ENCODE data around the gene CBR4. TPM values are rescaled to one million over a fixed set of nuclear protein-coding genes. Genes with fewer than 3 reads are reported as not detected.
"Not testable (repeated sequence)": the region's sequence is repeated elsewhere in the genome, so short reads cannot be mapped to it uniquely, and the experiment has no call there.

The CBR4 gene
- 10.5 and 12.7 TPM in 2 replicates for total RNA-seq

DNA sequence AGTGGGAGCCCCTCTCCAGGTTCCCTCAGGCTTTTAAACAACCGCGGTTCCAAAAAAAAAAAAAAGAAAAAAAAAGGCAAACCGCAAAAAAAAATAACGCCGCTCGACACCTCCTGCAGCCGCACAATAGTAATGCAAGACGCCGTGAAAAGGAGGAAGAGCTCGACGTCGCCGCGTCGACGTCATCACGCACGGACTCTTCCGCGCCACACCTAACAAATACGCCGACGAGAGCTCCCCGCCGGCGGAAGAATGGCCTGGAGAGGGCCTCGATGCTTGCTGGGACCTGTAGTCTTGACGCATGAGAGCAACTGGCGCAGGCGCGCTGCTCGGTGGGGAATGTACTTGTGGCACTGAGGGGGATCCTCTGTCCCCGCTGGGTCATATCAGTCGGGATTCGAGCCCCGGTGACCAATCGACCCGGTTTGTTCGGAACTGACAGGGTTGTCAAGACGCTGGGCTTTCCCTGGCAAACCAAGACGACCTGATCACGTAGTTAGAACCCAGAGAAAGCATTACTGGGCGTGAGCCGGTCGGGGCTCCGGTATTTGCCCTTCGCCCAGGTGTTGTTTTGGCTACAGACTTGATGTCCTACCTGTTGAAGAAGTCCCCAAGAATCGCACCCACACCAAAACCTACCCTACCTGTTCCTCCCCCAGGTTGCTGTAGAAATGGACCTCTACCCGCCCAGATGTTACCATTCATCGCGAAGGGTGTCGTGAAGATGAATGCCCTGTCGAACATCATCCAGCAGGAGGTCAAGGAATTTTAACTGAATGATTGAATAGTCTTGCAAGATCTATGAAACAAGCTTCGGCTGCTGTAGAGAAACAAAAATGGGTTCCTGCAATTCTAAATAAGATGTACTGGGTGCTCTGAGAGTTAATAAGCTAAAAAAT is at the start of gene CBR4:
CBR4 (minus strand) TSS at position 131 of the 899 bp plus-strand sequence. CDS start 166 bp downstream, outside the sequence.
- DNase-seq (ENCODE audit: low read depth in 2 of 2), result peak; percentile 97 to 99

DNA sequence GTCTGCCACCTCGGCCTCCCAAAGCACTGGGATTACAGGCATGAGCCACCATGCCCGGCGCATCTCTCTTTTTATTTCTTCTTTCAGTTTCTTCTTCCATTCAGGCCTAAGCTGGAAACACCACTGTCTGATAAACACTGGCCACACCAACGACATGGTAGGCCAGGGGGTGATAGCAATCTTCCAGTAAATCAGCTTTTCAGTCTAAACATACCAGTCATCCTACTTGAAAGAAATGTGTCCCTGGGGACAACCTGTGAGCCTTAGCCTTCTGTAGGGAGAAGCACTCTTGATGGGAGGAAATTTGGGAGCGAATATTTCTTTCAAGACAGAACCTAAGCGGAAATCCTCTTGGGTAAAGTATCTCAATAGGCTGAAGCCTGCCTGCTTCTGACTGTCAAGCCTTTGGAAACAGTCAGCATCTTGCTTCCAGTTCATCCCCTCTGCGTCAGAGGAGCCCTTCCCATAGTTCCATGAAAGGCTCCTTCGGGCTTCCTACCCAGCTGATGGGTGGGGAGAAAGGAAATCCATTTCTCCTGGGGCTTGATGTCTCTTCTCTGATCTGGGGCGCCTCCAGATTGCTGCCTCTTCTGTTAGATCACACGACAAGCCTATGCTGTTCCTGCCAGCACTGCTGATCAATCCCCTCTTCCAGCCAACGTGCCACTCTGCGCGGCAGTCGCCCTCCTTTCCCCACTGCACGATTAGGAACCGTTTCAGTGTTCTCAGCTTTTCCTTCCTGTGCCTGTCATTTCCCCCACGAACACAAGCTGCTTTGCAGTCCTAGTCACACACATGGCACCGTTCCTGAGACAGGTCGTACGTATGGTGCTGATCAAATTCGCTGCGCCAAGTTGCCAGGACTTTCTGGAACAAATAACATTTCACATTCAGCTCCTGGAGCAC is 49.5 kb upstream of the CBR4 start:
- DNase-seq (ENCODE audit: low read depth in 2 of 2), result peak; percentile 54 to 78

DNA sequence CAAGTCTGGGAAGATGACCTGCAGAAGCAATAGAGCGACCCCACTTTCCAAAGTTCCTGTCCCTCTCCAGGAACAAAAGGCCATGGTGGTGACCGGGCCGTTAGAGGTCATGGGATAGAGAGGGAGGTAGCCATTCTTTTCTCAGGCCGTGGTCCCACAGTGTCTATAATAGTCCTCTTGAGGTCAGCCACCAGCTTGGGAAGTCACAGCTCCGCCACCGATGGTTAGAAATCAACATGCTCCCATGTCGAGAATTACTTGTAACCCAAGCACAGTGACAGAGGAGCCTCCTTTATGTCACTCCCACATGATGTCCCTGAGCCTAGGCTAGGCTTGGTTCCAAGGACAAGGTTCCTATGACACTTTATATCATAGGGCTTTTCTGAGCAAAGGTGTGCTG is 48.3 kb upstream of the CBR4 start:
- DNase-seq (ENCODE audit: low read depth in 2 of 2), result no peak

DNA sequence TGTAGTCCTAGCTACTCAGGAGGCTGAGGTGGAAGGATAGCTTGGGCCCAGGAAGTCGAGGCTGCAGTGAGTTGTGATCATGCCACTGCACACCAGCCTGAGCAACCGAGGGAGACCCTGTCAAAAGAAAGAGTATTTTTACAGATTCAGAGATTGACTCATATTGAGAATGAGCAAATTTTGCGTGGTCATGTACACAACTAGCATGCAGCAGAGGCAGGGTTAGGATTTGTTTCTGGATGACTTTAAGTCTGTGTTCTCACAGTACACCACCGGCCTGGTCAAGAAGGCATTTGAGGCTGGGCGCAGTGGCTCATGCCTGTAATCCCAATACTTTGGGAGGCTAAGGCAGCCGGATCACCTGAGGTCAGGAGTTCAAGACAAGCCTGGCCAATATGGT is 44.8 kb upstream of the CBR4 start:
- DNase-seq (ENCODE audit: low read depth in 2 of 2), result no peak

DNA sequence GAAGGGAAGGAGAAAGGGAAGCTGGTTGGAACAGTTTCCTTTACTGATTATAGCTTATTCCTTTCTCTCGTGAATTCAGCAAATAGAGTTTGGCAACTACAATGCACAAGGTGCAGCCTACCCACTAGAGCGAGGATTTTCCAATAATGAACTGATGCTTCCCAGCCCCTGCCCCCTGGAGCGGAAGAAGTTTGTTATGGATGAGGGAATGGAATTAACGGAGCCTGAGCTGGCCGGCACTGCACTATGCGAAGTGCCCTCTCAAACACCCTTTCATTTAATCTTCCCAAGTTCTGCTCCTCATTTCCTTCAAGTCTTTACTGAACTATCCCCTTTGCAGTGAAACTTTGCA is 42.5 kb upstream of the CBR4 start:
- no peak for DNase-seq (ENCODE audit: low read depth in 2 of 2)

DNA sequence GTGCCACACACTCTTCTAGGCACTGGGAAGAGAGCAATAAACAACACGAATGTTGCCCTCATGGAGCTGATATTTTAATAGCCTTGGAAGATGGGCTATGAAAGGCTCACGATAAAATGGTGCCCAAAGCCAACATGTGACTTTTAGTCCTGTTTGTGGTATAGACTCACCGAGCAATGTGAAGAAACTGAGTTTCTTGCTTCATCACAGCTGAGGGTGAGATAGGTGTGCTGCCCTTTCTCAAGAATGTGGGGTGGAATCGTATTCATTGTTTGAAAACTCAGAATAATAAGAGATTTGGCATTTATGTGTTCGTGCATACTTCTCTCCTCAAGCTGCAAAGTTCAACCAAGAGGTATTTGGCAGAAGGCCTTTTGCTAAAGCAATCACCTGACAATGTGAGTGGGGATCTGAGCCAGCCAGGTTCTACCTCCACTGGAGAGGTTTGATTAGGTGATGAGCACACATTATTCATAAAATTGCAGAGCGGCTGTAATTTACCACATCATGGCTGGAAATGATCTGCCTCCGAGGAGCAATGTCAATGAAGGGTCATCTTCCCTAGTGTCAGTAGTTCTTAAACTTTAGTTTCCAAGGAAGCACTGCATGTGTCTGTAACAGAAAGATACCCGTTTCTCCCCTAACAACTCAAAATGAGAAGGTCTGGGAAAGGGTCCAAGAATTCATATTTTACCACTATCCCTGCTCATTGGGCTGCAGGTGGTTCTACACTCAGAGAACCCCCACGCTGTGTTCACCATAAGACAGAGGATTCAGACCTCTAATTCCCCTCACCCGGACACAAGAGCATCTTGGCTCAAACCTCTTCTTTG is 41.9 kb upstream of the CBR4 start:
- no peak for DNase-seq (ENCODE audit: low read depth in 2 of 2)

DNA sequence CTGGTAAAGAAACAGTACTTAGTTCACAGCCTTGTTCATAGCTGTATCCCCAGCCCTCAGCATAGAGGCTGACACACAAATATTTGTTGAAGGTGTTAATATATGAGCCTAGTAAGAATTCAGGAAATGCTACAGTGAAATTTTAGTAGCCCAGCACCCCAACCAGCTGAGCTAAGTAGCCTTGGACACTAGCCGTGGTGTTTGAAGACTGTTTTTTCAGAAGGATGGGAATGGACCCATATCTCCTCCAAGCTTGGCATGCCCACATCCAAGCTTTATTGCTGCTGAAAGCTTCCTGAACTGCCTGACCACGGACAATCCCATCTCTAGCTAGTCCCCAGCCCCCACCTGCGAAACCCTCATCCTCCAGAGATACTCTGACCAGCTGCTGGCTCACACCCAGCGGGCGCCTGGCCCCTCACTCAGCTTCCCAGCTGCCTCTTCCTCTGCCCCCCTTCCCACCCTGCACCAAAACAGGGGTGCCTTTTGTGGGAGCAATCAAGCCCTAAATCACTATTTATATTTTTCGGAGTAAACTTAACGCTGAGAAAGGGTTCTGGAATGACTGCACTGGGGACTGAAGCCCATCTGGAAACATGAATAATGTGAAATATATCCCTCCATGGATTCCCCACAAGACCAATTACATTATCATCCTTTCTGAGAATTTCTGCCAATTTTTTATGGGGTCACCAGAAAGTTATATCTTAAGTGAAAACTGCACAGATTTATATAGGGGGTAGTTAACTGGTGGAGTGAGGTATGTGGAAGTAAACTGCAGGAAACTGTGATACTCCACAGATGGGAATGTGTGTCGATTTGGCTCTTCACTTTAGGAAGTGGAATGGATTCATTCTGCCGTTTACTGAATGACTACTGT is 41.1 kb upstream of the CBR4 start:
- DNase-seq (ENCODE audit: low read depth in 2 of 2), result no peak

DNA sequence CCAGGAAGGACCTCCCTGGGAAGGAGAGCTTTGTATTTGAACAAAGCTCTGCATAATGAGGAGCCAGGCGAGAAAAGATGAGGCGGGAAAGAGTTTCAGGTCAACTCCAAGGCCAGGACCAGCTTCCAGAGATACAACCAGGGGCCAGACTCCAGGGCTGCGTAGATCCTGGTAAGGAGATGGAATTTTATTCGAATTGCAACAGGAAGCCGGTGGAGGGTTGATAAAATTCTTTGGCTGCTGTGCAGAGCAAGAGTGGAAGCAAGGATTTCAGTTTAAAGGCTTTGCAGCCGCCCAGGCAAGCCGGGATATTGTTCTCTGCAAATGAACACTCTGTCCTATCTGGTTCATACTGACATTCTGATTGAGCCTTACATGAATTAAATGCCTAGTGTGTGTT is 40.2 kb upstream of the CBR4 start:
- peak in 1 of 2 donors; percentile 75 for DNase-seq (ENCODE audit: low read depth in 2 of 2)

DNA sequence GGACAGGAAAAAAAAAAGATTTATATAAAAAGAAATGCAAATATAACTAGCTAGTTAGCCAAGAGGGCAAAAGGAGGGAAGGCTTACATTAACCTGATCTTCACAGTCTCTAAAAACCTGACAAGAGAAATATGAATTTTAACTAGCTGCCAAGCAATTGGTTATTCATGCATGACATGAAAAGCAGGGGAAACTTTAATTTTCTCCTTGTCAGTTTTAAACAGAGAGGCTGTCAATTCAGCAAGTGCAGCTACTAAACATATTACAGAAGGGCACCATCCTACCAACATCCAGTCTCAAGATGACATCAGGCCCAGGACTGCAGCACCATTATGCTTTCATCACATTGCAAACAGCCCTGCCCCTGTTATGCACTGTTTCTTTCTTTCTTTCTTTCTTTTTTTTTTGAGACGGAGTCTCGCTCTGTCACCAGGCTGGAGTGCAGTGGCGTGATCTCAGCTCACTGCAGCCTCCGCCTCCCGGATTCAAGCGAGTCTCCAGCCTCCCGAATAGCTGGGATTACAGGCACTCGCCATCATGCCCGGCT is 38.9 kb upstream of the CBR4 start:
- DNase-seq (ENCODE audit: low read depth in 2 of 2), result no peak

DNA sequence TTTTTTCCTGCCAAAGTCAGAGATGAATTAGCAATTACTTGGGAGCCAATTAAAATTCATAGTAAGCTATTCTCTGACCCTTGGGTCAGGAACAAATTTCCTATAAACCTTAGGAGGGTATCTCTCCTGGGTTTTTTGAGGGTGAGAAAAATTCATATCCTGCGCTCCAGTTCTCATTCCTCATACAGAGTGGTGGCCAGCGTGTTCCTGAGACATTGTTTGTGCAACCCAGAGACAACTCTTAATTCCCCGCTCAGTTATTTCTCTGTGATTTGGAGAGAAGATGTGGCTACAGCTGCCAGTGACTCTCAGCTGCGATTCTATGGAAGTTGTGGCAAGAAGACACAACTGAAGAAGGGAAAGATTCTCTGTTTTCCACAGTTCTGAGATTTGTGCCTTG is 37.9 kb upstream of the CBR4 start:
- DNase-seq (ENCODE audit: low read depth in 2 of 2), result no peak

DNA sequence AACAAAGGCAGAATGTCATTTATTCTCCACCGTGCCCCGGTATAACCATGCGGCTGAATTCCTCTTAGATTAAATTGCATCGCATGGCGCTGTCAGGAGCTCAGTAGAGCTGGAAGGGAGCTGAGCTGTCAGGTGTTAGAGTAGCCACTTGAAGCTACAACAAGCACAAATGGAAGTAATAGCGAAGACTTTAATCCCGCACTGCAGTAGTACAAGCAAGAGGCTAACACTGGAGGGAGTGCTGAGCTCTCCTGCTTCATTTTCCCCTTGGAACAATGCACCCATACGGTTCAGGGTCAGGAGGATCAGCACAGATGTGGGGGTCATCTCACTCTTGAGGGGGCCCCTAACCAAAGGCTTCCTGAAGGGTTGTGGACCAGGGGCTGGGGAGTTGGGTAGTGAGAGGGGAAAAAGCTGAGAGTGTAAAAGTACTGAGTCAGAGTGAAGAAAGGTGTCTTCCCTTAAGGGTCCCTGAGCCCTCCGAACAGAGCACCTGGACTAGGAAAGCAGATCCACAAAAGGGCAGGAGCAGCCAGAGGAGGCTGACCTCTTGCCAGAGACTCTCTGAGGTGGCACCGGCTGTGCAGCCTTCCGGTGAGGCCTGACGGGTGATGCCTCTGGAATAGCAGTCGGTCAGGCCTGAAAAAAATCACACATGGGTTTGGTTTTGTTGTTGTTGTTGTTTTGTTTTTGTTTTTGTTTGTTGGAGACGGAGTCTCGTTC is 36.0 kb upstream of the CBR4 start:
- DNase-seq (ENCODE audit: low read depth in 2 of 2), result no peak

DNA sequence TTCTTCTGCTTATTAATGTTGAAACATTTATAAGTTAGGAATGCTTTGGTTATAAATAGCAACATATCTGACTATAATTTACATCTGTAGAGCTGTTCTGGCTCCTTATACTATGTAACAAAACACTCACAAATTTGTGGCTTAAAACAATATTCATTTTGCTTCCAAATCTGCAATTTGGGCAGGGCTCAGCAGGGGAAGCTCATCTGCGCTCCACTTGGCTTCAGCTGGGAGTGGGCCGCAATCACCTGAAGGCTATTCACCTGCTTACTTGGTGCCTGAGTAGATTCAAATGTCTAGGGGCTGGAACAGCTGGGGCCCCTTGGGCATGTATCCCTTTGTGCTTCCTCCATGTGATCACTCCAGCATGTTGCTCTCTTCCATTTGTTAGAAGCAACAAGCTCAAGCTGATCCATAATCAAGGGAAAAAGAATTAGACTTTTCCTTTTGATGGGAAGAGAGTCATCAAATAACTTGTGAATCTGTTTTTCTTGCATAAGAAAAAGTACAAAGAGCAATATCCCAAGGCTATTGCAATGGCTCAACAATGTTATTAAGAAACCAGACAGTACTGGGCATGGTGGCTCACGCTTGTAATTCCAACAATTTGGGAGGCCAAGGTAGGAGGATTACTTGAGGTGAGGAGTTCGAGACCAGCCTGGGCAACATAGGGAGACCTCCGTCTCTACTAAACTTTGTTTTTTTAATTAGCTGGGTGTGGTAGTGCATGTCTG is 34.8 kb upstream of the CBR4 start:
- DNase-seq (ENCODE audit: low read depth in 2 of 2), result no peak

DNA sequence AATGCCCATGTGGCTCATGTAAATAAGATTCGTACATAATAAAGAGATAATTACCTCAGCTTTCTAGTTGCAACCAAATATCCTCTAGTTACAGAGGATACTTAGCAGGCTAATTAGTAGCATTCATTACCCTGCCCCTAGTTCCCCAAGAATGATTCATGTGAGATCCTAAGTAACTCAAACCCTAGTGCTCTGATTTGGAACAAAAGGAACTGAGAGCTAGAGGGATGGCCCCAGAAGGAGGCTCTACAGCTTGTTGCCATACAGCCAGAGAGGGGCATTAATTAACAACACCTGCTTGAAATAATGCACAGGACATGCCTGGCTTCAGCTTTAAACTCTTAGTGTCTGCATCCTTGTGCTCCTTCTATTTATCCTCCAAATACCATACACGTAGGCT is 32.6 kb upstream of the CBR4 start:
- DNase-seq (ENCODE audit: low read depth in 2 of 2), result no peak

DNA sequence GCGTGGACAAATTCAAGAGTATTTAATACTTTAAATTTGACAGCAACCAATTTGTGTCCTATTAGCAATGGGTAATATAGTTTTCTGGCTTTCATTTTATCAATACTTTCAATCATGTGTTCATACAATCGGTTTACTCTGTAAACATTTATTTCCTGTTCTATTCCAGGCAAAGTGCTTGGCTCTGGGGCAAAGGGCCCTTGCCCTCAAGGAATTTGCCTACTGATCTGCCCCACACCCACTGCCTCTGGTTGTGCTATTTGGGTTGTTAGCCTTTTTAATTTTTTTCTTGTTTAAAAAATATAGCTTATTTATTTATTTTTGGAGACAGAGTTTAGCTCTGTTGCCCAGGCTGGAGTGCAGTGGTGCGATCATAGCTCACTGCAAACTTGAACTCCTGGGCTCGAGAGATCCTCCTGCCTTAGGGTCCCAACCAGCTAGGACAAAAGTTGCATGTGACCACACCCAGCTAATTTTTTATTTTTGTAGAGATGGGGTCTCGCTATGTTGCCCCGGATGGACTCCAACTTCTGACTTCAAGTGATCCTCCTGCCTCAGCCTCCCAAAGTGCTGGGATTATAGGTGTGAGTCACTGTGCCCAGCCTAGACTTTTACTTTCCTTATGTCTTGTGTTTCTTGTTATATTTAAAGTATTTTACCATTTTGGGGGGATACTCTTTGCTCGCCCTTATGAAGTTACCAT is 30.7 kb upstream of the CBR4 start:
- DNase-seq (ENCODE audit: low read depth in 2 of 2), result no peak

DNA sequence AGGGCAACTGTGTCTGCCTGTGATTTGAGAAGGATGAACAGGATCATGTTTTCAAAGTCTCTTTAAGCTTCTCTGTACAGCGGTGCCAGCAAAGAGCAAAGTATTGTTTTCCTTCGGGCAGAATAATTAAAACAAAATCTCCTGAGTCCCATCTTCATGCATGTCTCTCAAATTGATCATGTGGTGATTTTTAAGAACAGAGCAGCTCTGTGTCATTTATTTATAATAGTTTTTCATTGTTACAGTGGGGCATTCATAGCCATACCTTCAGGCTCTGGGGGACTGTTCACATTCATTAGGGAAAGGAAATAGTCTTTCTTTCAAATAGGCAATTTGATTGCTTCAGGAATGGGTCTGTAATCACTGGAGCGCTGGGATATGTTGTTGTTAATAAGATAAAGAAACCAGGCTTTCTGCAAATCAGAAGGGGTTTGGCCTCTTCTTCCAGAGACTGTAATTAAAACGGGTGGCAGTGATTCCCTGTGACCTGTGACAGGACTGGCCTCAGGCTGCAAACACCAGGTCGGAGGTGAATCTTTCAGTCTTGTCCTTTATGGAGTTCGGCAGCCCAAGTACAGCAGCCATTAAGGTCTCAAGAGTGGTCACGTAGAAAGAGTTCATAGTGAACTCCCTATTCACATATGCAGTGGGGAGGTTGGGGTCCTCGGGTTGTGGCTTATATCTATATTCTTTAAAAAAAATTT is 29.3 kb upstream of the CBR4 start:
- DNase-seq (ENCODE audit: low read depth in 2 of 2), result no peak

DNA sequence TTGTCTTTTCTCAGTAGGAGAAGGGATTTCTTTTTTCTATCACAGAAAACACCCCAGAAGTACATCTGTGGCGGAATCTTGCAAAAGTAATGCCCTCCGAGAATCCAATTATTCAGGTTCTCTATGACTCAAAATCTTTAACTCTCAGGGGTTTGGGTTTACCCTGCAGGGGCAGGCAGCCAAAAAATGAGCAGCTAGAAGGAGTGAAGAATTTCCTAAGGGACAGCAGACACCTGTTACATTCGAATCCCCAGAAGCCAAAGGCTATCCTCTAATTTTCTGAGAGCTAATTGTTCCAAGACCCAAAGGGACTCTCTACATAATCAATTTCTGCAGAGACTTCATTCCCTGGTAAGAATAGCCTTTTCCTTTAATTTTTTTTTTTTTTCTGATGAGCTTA is 27.5 kb upstream of the CBR4 start:
- DNase-seq (ENCODE audit: low read depth in 2 of 2), result no peak

DNA sequence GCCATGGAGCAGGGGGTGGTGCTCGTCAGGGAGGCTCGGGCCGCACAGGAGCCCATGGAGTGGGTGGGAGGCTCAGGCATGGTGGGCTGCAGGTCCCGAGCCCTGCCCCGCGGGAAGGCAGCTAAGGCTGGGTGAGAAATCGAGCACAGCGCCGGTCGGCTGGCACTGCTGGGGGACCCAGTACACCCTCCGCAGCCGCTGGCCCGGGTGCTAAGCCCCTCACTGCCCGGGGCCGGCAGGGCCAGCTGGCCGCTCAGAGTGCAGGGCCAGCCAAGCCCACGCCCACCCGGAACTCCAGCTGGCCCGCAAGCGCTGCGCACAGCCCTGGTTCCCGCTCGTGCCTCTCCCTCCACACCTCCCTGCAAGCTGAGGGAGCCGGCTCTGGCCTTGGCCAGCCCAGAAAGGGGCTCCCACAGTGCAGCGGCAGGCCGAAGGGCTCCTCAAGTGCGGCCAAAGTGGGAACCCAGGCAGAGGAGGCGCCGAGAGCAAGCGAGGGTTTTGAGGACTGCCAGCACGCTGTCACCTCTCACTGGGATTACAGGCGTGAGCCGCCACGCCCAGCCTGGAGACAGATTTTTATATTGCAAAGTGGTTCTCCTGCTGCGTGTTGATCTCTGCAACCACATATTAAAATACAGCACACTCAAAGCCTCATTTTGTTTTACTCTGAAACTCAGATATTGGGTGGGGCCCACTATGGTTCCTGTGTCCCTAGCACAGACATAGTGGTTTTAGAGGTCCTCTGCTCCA is 26.0 kb upstream of the CBR4 start:
- DNase-seq (ENCODE audit: low read depth in 2 of 2), result not testable (repeated sequence)
